ENCODE data around the gene GLG1.

DNA sequence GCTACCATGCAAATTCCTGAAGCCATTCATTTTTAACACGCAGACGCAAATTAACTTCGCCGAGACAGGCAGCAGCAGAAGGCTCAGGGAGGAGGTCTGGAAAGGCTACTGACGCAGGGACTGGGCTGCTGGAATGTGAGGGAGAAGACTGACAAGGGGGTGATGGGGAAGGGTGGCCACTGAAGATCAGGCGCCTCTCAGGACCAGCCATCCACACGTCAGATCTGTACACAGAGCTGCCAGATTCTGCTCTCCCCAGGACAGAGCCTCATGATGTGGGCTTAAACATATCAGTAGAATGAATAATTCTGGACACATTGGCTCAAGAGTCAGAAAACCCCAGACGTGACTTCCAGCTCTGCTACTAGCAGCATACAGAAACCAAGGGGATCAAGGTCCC, 160.0 kb downstream of the GLG1 start:
- TF ChIP-seq POLR2A (IDR thresholded peaks at IDR 0.05; ENCODE audit: low read depth, low read length) (no peak), TAF1 (IDR thresholded peaks at IDR 0.05; ENCODE audit: borderline replicate concordance, low read depth, low read length) (no peak), POLR2AphosphoS5 (IDR thresholded peaks at IDR 0.05; ENCODE audit: low read depth, low read length) (no peak)
